ENCODE results near the gene IER3.

DNA sequence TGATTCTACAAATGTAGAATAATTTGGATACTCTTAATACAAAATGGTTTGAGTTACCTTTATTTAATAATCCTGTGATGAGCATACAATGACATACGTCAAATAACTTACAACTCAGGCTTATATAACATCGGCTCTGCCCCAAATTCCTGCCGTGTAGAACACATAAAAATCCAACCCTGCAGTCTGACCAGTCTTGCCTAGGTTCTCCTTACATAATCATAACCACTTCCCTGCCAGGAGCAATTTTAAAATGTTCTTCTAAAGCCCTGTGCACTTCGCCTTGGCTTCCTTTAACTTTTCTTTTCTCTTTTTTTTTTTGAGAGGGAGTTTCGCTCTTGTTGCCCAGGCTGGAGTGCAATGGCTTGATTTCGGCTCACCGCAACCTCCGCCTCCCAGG is 16.2 kb upstream of the IER3 start:
- TF ChIP-seq, protein P1, sequence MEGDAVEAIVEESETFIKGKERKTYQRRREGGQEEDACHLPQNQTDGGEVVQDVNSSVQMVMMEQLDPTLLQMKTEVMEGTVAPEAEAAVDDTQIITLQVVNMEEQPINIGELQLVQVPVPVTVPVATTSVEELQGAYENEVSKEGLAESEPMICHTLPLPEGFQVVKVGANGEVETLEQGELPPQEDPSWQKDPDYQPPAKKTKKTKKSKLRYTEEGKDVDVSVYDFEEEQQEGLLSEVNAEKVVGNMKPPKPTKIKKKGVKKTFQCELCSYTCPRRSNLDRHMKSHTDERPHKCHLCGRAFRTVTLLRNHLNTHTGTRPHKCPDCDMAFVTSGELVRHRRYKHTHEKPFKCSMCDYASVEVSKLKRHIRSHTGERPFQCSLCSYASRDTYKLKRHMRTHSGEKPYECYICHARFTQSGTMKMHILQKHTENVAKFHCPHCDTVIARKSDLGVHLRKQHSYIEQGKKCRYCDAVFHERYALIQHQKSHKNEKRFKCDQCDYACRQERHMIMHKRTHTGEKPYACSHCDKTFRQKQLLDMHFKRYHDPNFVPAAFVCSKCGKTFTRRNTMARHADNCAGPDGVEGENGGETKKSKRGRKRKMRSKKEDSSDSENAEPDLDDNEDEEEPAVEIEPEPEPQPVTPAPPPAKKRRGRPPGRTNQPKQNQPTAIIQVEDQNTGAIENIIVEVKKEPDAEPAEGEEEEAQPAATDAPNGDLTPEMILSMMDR (IDR thresholded peaks at IDR 0.05) = no peak
- TF ChIP-seq POLR2AphosphoS5 (IDR thresholded peaks at IDR 0.05) (no peak), POLR2A (IDR thresholded peaks at IDR 0.05) (no peak)

Data from stomach (tissue), 4 donors.